Measurements from ENCODE around the gene PRKG1. TPM values are rescaled to one million over a fixed set of nuclear protein-coding genes. Genes with fewer than 3 reads are reported as not detected.

Gene PRKG1
- total and polyA plus RNA-seq, 2 of the 4 experiments (the other 2 are of a cell fraction): 3.5 to 18.3 TPM

DNA sequence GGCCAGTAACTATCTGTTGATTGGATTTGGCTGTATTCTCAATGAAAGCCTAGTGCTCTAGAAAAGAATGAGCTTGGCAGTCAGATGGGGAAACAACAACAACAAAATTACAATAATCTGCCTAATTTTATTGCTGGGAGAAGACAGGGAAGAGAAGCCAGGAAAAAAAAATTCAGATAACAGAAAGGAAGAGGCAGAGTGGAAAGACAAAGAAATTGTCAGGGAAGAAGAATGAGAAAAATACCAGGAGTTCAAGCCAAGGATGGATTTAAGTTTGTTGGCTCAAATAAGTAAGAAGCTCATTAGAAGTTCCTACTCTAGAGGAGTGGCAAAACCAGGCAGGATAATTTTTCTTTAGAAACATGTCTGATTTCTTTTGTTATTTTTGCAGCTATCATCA lies 45.9 kb upstream of the PRKG1 start:
- CTCF ChIA-PET: interaction anchor here (0.6 kb wide), 1 partner anchor 1008 kb away, joined by 3 read pairs; no protein-coding TSS in a partner anchor

More for the DNA sequence above, 45.9 kb upstream of the PRKG1 start:
- Histone ChIP-seq H2BK120ac (ENCODE audit: low read depth, low read length) (no peak overlapping the region), H3K18ac (ENCODE audit: low read depth, low read length) (no peak overlapping the region), H3K23ac (ENCODE audit: low read depth, low read length) (no peak overlapping the region), H3K4ac (ENCODE audit: low read depth, low read length) (no peak overlapping the region), H2BK15ac (ENCODE audit: low read depth, low read length) (no peak overlapping the region), H3K4me1 (ENCODE audit: control insufficient read depth, insufficient read depth, low read length) (peaks cover 3% of the 10 kb centered on the region; the same call in 1 of the 2 replicates), H2AK9ac (replicated peaks; ENCODE audit: low read depth, low read length, poor library complexity) (no peak overlapping the region), H2AFZ (replicated peaks; ENCODE audit: low read length, poor library complexity) (no peak overlapping the region), H4K20me1 (ENCODE audit: insufficient read depth, low read length) (peaks cover 19% of the 10 kb centered on the region; the same call in 1 of the 2 replicates), H3K14ac (replicated peaks; ENCODE audit: low read depth, low read length) (no peak overlapping the region), H3K9me1 (ENCODE audit: insufficient read depth, low read length) (no peaks in the 10 kb centered on the region; the same call in 1 of the 2 replicates), H3K27me3 (ENCODE audit: control insufficient read depth, insufficient read depth, low read length) (no peaks in the 10 kb centered on the region), H3K9me3 (ENCODE audit: control insufficient read depth, insufficient read depth, low read length) (no peaks in the 10 kb centered on the region), H3K9ac (ENCODE audit: low read depth, low read length) (no peak overlapping the region), H3K79me1 (ENCODE audit: low read depth in 1 of 2, low read length in 2 of 2) (peaks cover 6 to 32% of the 10 kb centered on the region in 2 experiments; a peak in 2 of 4 replicates), H2BK20ac (ENCODE audit: low read depth, low read length) (no peak overlapping the region), H3K4me3 (ENCODE audit: insufficient read depth, low read depth, low read length) (no peak overlapping the region), H4K91ac (ENCODE audit: insufficient read depth, low read depth, low read length) (no peak overlapping the region), H2AK5ac (ENCODE audit: low read depth, low read length) (no peak overlapping the region), H2BK5ac (ENCODE audit: low read depth, low read length, poor library complexity, severe bottlenecking) (no peak overlapping the region), H4K5ac (ENCODE audit: low read depth, low read length) (no peak overlapping the region), H3K27ac (ENCODE audit: insufficient read depth, low read length) (no peak overlapping the region), H3K36me3 (ENCODE audit: control insufficient read depth, insufficient read depth, low read length) (no peaks in the 10 kb centered on the region), H3K4me2 (ENCODE audit: low read depth, low read length) (no peak overlapping the region), H3K56ac (ENCODE audit: extremely low read depth, insufficient read depth, low read length) (no peak overlapping the region), H4K8ac (ENCODE audit: low read depth in 2 of 2, low read length in 2 of 2) (no peak overlapping the region)
- no TSS peak for BruUV-seq (replicated peaks)
- intact Hi-C loops (cut with micrococcal nuclease): no loop called here
- TF ChIP-seq NFE2L2 (IDR thresholded peaks at IDR 0.05; ENCODE audit: low read depth, low read length) (no peak), MAZ (IDR thresholded peaks at IDR 0.05; ENCODE audit: borderline replicate concordance, low read depth, low read length) (no peak), POLR2A (IDR thresholded peaks at IDR 0.05; ENCODE audit: low read depth, low read length) (no peak), MXI1 (IDR thresholded peaks at IDR 0.05; ENCODE audit: borderline replicate concordance, low read depth, low read length) (no peak), MAFK (IDR thresholded peaks at IDR 0.05; ENCODE audit: low read depth, low read length) (no peak), RCOR1 (IDR thresholded peaks at IDR 0.05; ENCODE audit: insufficient replicate concordance, low read length) (no peak), CEBPB (IDR thresholded peaks at IDR 0.05; ENCODE audit: low read depth, low read length) (no peak), SMC3 (IDR thresholded peaks at IDR 0.05; ENCODE audit: low read depth, low read length) (no peak), RFX5 (IDR thresholded peaks at IDR 0.05; ENCODE audit: low read depth, low read length) (no peak), BHLHE40 (IDR thresholded peaks at IDR 0.05; ENCODE audit: low read depth, low read length) (no peak), USF2 (IDR thresholded peaks at IDR 0.05; ENCODE audit: low read depth, low read length) (no peak), RAD21 (IDR thresholded peaks at IDR 0.05; ENCODE audit: low read length) (no peak), CHD1 (IDR thresholded peaks at IDR 0.05; ENCODE audit: low read depth, low read length) (no peak), FOS (IDR thresholded peaks at IDR 0.05; ENCODE audit: low read depth, low read length) (no peak)
- TF ChIP-seq, protein P1, sequence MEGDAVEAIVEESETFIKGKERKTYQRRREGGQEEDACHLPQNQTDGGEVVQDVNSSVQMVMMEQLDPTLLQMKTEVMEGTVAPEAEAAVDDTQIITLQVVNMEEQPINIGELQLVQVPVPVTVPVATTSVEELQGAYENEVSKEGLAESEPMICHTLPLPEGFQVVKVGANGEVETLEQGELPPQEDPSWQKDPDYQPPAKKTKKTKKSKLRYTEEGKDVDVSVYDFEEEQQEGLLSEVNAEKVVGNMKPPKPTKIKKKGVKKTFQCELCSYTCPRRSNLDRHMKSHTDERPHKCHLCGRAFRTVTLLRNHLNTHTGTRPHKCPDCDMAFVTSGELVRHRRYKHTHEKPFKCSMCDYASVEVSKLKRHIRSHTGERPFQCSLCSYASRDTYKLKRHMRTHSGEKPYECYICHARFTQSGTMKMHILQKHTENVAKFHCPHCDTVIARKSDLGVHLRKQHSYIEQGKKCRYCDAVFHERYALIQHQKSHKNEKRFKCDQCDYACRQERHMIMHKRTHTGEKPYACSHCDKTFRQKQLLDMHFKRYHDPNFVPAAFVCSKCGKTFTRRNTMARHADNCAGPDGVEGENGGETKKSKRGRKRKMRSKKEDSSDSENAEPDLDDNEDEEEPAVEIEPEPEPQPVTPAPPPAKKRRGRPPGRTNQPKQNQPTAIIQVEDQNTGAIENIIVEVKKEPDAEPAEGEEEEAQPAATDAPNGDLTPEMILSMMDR (conservative IDR thresholded peaks at IDR 0.05; ENCODE audit: low read depth, low read length): no peak
- TF ChIP-seq, protein P2, sequence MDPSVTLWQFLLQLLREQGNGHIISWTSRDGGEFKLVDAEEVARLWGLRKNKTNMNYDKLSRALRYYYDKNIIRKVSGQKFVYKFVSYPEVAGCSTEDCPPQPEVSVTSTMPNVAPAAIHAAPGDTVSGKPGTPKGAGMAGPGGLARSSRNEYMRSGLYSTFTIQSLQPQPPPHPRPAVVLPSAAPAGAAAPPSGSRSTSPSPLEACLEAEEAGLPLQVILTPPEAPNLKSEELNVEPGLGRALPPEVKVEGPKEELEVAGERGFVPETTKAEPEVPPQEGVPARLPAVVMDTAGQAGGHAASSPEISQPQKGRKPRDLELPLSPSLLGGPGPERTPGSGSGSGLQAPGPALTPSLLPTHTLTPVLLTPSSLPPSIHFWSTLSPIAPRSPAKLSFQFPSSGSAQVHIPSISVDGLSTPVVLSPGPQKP (IDR thresholded peaks at IDR 0.05; ENCODE audit: borderline replicate concordance, low read depth, low read length): no peak
- POLR2A ChIA-PET (ENCODE audit: unreplicated experiment): no interaction called here
- dilution Hi-C loops (cut with HindIII; ENCODE audit: low sequenced_read_pairs, unreplicated experiment): no loop called here
- no peak for DNase-seq
- ATAC-seq (ENCODE audit: low read depth): no peak
- in situ Hi-C loops (cut with MboI; ENCODE audit: low sequenced_read_pairs): no loop called here
